Ishikawa (cell line): ENCODE data around the gene C16orf92.

Source experiments
- CEBPB ChIP-seq: IDR thresholded peaks from 2 replicates; pipeline ENCODE4 v1.6.1; 2012
- CREB1 ChIP-seq: IDR thresholded peaks from 2 replicates; pipeline ENCODE4 v1.6.1; 2012; ENCODE audit warnings: low read depth
- EGR1 ChIP-seq: IDR thresholded peaks from 2 replicates; pipeline ENCODE4 v1.6.1; 2012
- EP300 ChIP-seq: IDR thresholded peaks from 2 replicates; pipeline ENCODE4 v1.6.1; 2012; ENCODE audit warnings: borderline replicate concordance
- FOXM1 ChIP-seq: IDR thresholded peaks from 2 replicates; pipeline ENCODE4 v1.6.1; 2012; ENCODE audit warnings: low read depth, borderline replicate concordance
- MAX ChIP-seq: IDR thresholded peaks from 2 replicates; pipeline ENCODE4 v1.6.1; 2012
- NFIC ChIP-seq: IDR thresholded peaks from 2 replicates; pipeline ENCODE4 v1.6.1; 2012
- RAD21 ChIP-seq: IDR thresholded peaks from 2 replicates; pipeline ENCODE4 v1.6.1; 2012; ENCODE audit warnings: low read depth
- REST ChIP-seq: IDR thresholded peaks from 2 replicates; pipeline ENCODE4 v1.6.1; 2012; ENCODE audit warnings: low read depth, mild to moderate bottlenecking
- TAF1 ChIP-seq: IDR thresholded peaks from 2 replicates; pipeline ENCODE4 v1.6.1; 2012; ENCODE audit warnings: low read depth, mild to moderate bottlenecking
- TCF12 ChIP-seq: IDR thresholded peaks from 2 replicates; pipeline ENCODE4 v1.6.1; 2012; ENCODE audit warnings: low read depth
- TEAD4 ChIP-seq: IDR thresholded peaks from 2 replicates; pipeline ENCODE4 v1.6.1; 2012
- USF1 ChIP-seq: IDR thresholded peaks from 2 replicates; pipeline ENCODE4 v1.6.1; 2012
- YY1 ChIP-seq: IDR thresholded peaks from 2 replicates; pipeline ENCODE4 v1.6.1; 2012; ENCODE audit warnings: low read depth
- ZBTB7A ChIP-seq: IDR thresholded peaks from 2 replicates; pipeline ENCODE4 v1.6.1; 2012; ENCODE audit warnings: low read depth

The C16orf92 gene

GRCh38 chr16:30025574-30025973 is 2.6 kb downstream of the C16orf92 start:
- TF ChIP-seq ZBTB7A, result no peak
- no peak for TF ChIP-seq EGR1
- no peak for TF ChIP-seq NFIC
- no peak for TF ChIP-seq YY1
- no peak for TF ChIP-seq RAD21
- TF ChIP-seq EP300, result no peak
- TF ChIP-seq TAF1, result no peak
- no peak for TF ChIP-seq TCF12
- TF ChIP-seq CEBPB, result no peak
- TF ChIP-seq FOXM1, result no peak
- no peak for TF ChIP-seq TEAD4

GRCh38 chr16:30026449-30026848 is 3.5 kb downstream of the C16orf92 start:
- TF ChIP-seq USF1, result no peak
- no peak for TF ChIP-seq CREB1
- no peak for TF ChIP-seq TEAD4
- no peak for TF ChIP-seq EP300
- no peak for TF ChIP-seq ZBTB7A
- no peak for TF ChIP-seq RAD21
- TF ChIP-seq MAX, result no peak
- TF ChIP-seq YY1, result no peak
- TF ChIP-seq NFIC, result no peak
- TF ChIP-seq REST, result no peak
- no peak for TF ChIP-seq TCF12
- TF ChIP-seq CEBPB, result no peak
- no peak for TF ChIP-seq EGR1
- TF ChIP-seq TAF1, result no peak
- TF ChIP-seq FOXM1, result no peak

GRCh38 chr16:30027588-30028437 is 4.8 kb downstream of the C16orf92 start:
- no peak for TF ChIP-seq EGR1
- no peak for TF ChIP-seq CEBPB
- TF ChIP-seq ZBTB7A, result no peak
- TF ChIP-seq EP300, result no peak
- no peak for TF ChIP-seq NFIC

GRCh38 chr16:30028438-30029076 is 5.6 kb downstream of the C16orf92 start:
- TF ChIP-seq EGR1 (no peak), YY1 (0 out of 2 replicates have a peak, but pooled peaks have one; percentile 46), EP300 (no peak), REST (peak; percentile 97), CREB1 (no peak), CEBPB (no peak), RAD21 (no peak), MAX (no peak), NFIC (peak; percentile 23; the same call in 1 of the 2 replicates), TCF12 (0 out of 2 replicates have a peak, but pooled peaks have one; percentile 16), TEAD4 (no peak), TAF1 (no peak), ZBTB7A (no peak), FOXM1 (no peak)

GRCh38 chr16:30030011-30030685 is 7.2 kb downstream of the C16orf92 start:
- TF ChIP-seq EGR1 (no peak), REST (no peak), RAD21 (no peak), CREB1 (no peak), NFIC (no peak), TCF12 (no peak), CEBPB (no peak)
